Aorta (tissue), 5 donors: ENCODE measurements around the gene SLC6A6. TPM values are rescaled to one million over a fixed set of nuclear protein-coding genes. Genes with fewer than 3 reads are reported as not detected.
A peak's percentile ranks its signal among the peaks of the same experiment; 100 is the strongest.
"Not testable (repeated sequence)": the region's sequence is repeated elsewhere in the genome, so short reads cannot be mapped to it uniquely, and the experiment has no call there.

ENCODE experiments used
- ATAC-seq: fragments of 200-7000 bp; cut with Tn5 transposase; one replicate; pipeline ENCODE4 v1.9.1; 2022; ENCODE audit warnings: moderate library complexity; ENCODE audit not compliant: low FRiP score
- DNase-seq, 2 donors: peaks; one replicate each; pipeline ENCODE4 v3.0.0-alpha.2; 2020
- H3K27ac ChIP-seq, 2 donors: one replicate each; pipeline ENCODE4 v1.5.1; 2013; ENCODE audit warnings: low read length in 2 of 2, mild to moderate bottlenecking in 2 of 2, moderate library complexity in 2 of 2, control low read depth in 1 of 2, inconsistent platforms in 1 of 2, low read depth in 1 of 2
- H3K27me3 ChIP-seq, 2 donors: one replicate each; pipeline ENCODE4 v1.6.1; 2013; ENCODE audit warnings: control low read depth in 1 of 2, low read length in 1 of 2, mild to moderate bottlenecking in 1 of 2, moderate library complexity in 1 of 2; ENCODE audit not compliant: insufficient read depth in 2 of 2, control insufficient read depth in 1 of 2
- H3K36me3 ChIP-seq, 2 donors: one replicate each; pipeline ENCODE4 v1.6.1; 2013; ENCODE audit warnings: control low read depth in 1 of 2, low read length in 1 of 2, mild to moderate bottlenecking in 1 of 2; ENCODE audit not compliant: insufficient read depth in 2 of 2, control insufficient read depth in 1 of 2
- H3K4me1 ChIP-seq, 2 donors: one replicate each; pipeline ENCODE4 v1.6.1; 2013; ENCODE audit warnings: low read length in 2 of 2, control low read depth in 1 of 2, mild to moderate bottlenecking in 1 of 2, moderate library complexity in 1 of 2; ENCODE audit not compliant: insufficient read depth in 2 of 2, control insufficient read depth in 1 of 2
- H3K4me3 ChIP-seq, 2 donors: one replicate each; pipeline ENCODE4 v1.5.1; 2013; ENCODE audit warnings: low read length in 2 of 2, control low read depth in 1 of 2, mild to moderate bottlenecking in 1 of 2
- H3K9me3 ChIP-seq: one replicate; pipeline ENCODE4 v1.6.1; 2013; ENCODE audit warnings: mild to moderate bottlenecking, low read length; ENCODE audit not compliant: control insufficient read depth
- WGBS, 2 donors: extraction: QIAGEN DNeasy Blood & Tissue Kit; methylation state at CpG; one replicate each; pipeline ENCODE4 v1.1.7; 2013; 5-methylcytosine and 5-hydroxymethylcytosine counted together
- intact Hi-C, 2 donors: fragments of 100-400 bp; cut with DNase I; formaldehyde crosslinking; loops; one replicate each; pipeline versions ENCODE4 v1.14.2 to v1.15.0; 2022
- polyA plus RNA-seq, 2 donors: library from polyadenylated mRNA; stranded (reverse); fragments of 200-250 nt; gene quantifications; one replicate each; pipeline ENCODE4 v1.2.3, GENCODE V29; 2013
- total RNA-seq, 2 donors: library from RNA; stranded (reverse); fragmentation: NEBNext Ultra II Directional; extraction: Animal tissue kit (Norgen Biotek cat#: 25700); gene quantifications; one replicate each; pipeline ENCODE4 v1.2.1, GENCODE V29; 2021
- donor health status: healthy with polysubstance abuse.
- donor health status: Bipolar disorder and iron deficiency.
- donor health status: DM: no; HTN: no; CAD: no.
- donor health status: DM: no; HTN: no; CAD: no.
- donor health status: DM: yes; HTN: yes; CAD: no.

SLC6A6 gene
- total and polyA plus RNA-seq, 4 donors: 5.3 to 62.2 (median 21.3) TPM

- Histone ChIP-seq H3K4me1 (no peaks in the 10 kb centered on the region), H3K9me3 (no peaks in the 10 kb centered on the region), H3K36me3 (no peaks in the 10 kb centered on the region), H3K4me3 (no peak overlapping the region), H3K27ac (no peak overlapping the region), H3K27me3 (no peaks in the 10 kb centered on the region)
- ATAC-seq: no peak
- WGBS, 2 donors: 79 to 80% methylated on average over 9 of the region's 9 CpGs
- no peak for DNase-seq
- intact Hi-C loops: loop anchor here in 1 of 2 donors (10.0 kb wide), 1 partner anchor 402 kb away; no protein-coding TSS in a partner anchor
Observed at GRCh38 chr3:14512942-14513327, 110.5 kb downstream of the SLC6A6 start.

GRCh38 chr3:14513566-14514322, 111.3 kb downstream of the SLC6A6 start:
- peak in 1 of 2 donors; percentile 66 for DNase-seq

DNA sequence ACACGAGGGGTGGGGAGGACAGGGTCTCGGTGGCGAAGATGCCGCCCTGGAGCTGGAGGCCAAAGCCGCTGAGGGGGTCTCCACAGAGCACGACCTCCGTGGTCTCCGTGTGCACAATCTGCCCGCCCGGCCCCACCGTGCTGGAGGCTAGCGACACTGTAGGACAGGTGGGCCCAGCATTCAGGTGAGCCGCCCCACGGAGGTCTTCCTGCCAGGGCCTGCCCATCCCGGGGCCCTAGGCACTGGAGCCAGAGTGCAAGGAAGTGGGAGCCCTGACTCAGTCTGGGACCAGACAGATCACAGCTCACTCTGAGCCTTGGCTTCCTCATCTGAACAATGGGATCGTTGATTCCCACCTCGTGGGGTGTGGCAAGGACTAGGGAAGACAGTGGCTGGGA, 111.9 kb downstream of the SLC6A6 start:
- Histone ChIP-seq H3K9me3 (no peaks in the 10 kb centered on the region), H3K4me1 (no peaks in the 10 kb centered on the region), H3K36me3 (no peaks in the 10 kb centered on the region), H3K27me3 (no peaks in the 10 kb centered on the region), H3K4me3 (no peak overlapping the region), H3K27ac (no peak overlapping the region)
- WGBS, 2 donors: 89 to 95% methylated on average over 17 of the region's 17 CpGs
- intact Hi-C loops: loop anchor here in 1 of 2 donors (10.0 kb wide), 1 partner anchor 400 kb away; no protein-coding TSS in a partner anchor
- DNase-seq: peak in 1 of 2 donors; percentile 72
- no peak for ATAC-seq

More at GRCh38 chr3:14513566-14514322, 111.3 kb downstream of the SLC6A6 start:
- H3K27ac ChIP-seq: no peak overlapping the region
- intact Hi-C loops: loop anchor here in 1 of 2 donors (10.0 kb wide), 1 partner anchor 401 kb away; no protein-coding TSS in a partner anchor
- no peaks in the 10 kb centered on the region for H3K9me3 ChIP-seq
- no peaks in the 10 kb centered on the region for H3K36me3 ChIP-seq
- WGBS, 2 donors: 78 to 79% methylated on average over 15 to 18 of the region's 18 CpGs
- H3K27me3 ChIP-seq: no peaks in the 10 kb centered on the region
- H3K4me1 ChIP-seq: no peaks in the 10 kb centered on the region
- no peak for ATAC-seq
- no peak overlapping the region for H3K4me3 ChIP-seq

- peak in 1 of 2 donors; percentile 37 for DNase-seq
- WGBS, 2 donors: 95 to 97% methylated on average over 11 of the region's 11 CpGs
Observed at GRCh38 chr3:14515526-14515925, 113.1 kb downstream of the SLC6A6 start.

GRCh38 chr3:14516738-14517345, 114.4 kb downstream of the SLC6A6 start:
- Histone ChIP-seq H3K27me3 (no peaks in the 10 kb centered on the region), H3K36me3 (no peaks in the 10 kb centered on the region), H3K27ac (no peak overlapping the region), H3K4me1 (no peaks in the 10 kb centered on the region), H3K4me3 (no peak overlapping the region), H3K9me3 (no peaks in the 10 kb centered on the region)
- DNase-seq: peak in 1 of 2 donors; percentile 58
- ATAC-seq: no peak
- intact Hi-C loops: loop anchor here in 1 of 2 donors (10.0 kb wide), 1 partner anchor 398 kb away; no protein-coding TSS in a partner anchor
- 87 to 91% methylated on average over 13 of the region's 13 CpGs for WGBS, 2 donors

More at GRCh38 chr3:14515526-14515925, 113.1 kb downstream of the SLC6A6 start:
- not testable (repeated sequence) for H3K4me3 ChIP-seq, H3K4me1 ChIP-seq, H3K9me3 ChIP-seq, ATAC-seq, H3K27ac ChIP-seq, H3K27me3 ChIP-seq, H3K36me3 ChIP-seq
- intact Hi-C loops: loop anchor here in 1 of 2 donors (10.0 kb wide), 1 partner anchor 399 kb away; no protein-coding TSS in a partner anchor

DNA sequence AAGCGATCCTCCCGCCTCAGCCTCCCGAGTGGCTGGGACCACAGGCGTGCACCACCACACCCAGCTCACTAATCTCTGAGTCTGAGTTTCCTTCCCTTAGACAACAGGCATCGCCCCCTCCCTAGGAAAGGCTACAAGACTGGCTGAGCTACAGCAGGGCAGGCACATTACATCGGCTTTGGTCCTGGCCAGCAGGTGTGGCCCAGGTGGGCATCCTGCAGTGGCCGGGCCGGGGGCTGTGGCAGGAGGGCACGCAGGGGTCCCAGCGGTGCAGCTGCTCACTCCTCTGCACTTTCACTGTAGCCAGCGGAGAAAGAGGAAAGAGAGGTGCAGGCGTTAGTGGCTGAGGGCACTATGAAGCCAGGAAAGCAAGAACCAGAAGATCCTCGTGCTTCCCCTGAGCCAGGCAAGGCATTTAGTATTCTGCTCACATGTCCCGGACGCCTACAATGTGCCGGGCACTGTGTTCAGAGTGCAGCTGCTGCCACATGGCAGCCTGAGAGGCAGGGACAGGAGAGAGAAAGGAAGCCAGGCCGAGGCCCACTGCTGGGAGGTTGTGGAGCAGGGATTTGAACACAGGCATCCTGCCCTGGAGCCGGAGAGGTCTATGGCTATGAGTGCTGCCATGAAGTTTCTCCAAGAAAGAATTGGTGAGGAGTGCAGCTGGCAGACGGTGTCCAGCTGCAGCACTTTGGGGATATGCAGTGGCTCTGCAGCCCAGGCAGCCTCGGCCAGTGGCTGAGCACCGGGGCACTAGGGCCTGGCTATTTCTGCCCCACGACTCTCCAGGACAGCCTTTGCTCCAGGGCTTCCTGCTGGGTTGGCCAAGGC, 115.4 kb downstream of the SLC6A6 start:
- Histone ChIP-seq H3K4me3 (no peak overlapping the region), H3K27ac (no peak overlapping the region), H3K4me1 (no peaks in the 10 kb centered on the region), H3K9me3 (no peaks in the 10 kb centered on the region), H3K27me3 (no peaks in the 10 kb centered on the region), H3K36me3 (no peaks in the 10 kb centered on the region)
- no peak for DNase-seq
- intact Hi-C loops: loop anchor here in 1 of 2 donors (10.0 kb wide), 1 partner anchor 397 kb away; no protein-coding TSS in a partner anchor
- 85 to 89% methylated on average over 22 of the region's 22 CpGs for WGBS, 2 donors
- no peak for ATAC-seq

DNA sequence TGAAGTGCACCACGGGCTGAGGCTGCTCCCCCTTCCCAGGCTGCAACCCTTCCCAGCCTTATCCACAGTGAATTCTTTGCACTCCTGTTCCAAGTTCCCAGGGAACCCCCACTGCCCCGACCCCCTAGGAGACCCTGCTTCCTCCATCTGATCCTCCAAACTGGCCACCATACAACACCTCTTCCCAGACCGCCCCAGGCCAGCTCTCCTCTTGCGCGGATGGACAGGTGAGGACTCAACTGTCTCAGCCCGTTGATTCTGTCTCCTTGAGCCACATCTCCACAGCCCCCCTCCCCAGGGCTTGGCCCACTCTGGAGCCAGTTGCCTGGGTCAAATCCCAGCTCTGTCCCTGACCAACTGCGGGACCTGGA, 116.0 kb downstream of the SLC6A6 start:
- WGBS, 2 donors: 77 to 79% methylated on average over 7 of the region's 7 CpGs
- Histone ChIP-seq H3K4me1 (no peaks in the 10 kb centered on the region), H3K4me3 (no peak overlapping the region), H3K36me3 (no peaks in the 10 kb centered on the region), H3K9me3 (no peaks in the 10 kb centered on the region), H3K27ac (no peak overlapping the region), H3K27me3 (no peaks in the 10 kb centered on the region)
- intact Hi-C loops: loop anchor here in 1 of 2 donors (10.0 kb wide), 1 partner anchor 396 kb away; no protein-coding TSS in a partner anchor
- no peak for DNase-seq
- ATAC-seq: no peak

DNA sequence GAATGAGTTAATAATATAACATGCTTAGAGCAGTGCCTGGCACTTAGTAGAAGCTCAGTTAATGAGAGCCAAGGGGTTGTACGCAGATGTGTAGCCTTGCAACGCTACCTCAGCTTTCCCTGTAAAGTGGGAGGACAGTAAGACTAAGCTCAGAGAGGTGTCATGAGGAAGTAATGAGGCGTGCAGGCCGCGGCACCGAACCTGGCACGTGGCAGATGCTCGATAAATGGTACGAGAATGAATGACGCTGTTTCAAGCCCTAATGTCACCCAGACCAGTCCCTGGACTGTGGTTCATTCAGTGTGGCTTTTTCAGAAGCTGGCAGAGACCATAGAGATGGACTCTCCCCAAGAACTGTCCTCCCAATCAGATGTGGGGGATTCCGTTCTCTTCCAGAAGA, 116.5 kb downstream of the SLC6A6 start:
- Histone ChIP-seq H3K9me3 (no peaks in the 10 kb centered on the region), H3K4me1 (no peaks in the 10 kb centered on the region), H3K27me3 (no peaks in the 10 kb centered on the region), H3K27ac (no peak overlapping the region), H3K4me3 (no peak overlapping the region), H3K36me3 (no peaks in the 10 kb centered on the region)
- 93 to 96% methylated on average over 11 of the region's 11 CpGs for whole genome bisulfite sequencing, 2 donors
- intact Hi-C loops: loop anchor here in 1 of 2 donors (10.0 kb wide), 1 partner anchor 396 kb away; no protein-coding TSS in a partner anchor
- ATAC-seq (no peak), DNase-seq (no peak)
